ENCODE results near the gene GRM8. TPM values are rescaled to one million over a fixed set of nuclear protein-coding genes. Genes with fewer than 3 reads are reported as not detected.

The GRM8 gene
- polyA plus RNA-seq, 1 donor from 2014 or later = 1.5 TPM

DNA sequence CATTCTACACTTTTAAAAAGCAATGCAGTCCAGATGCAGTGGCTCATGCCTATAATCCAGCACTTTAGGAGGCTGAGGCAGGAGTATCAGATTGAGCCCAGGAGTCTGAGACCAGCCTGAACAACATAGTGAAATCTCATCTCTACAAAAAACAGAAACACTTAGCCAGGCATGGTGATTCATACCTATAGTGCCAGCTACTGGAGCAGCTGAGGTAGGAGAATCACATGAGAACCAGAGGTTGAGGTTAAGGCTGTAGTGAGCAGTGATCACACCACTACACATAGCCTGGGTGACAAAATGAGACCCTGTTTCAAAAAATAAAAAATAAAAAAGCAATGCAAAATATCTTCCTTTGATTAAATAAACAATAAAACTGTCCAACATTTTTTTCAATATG is 205.2 kb downstream of the GRM8 start:
- Histone ChIP-seq H2AFZ (ENCODE audit: low read depth, low read length) (no peak overlapping the region), H3K4me2 (ENCODE audit: low read length) (no peak overlapping the region), H4K20me1 (ENCODE audit: insufficient read depth) (no peaks in the 10 kb centered on the region), H3K9me3 (ENCODE audit: low read length) (no peaks in the 10 kb centered on the region), H3K27ac (ENCODE audit: low read length) (no peak overlapping the region), H3K36me3 (ENCODE audit: insufficient read depth, low read length) (no peaks in the 10 kb centered on the region), H3K4me3 (ENCODE audit: low read length) (no peak overlapping the region), H3F3A (ENCODE audit: insufficient read depth, low read length, poor library complexity, severe bottlenecking) (no peaks in the 10 kb centered on the region), H3K27me3 (ENCODE audit: insufficient read depth, low read depth, low read length) (no peaks in the 10 kb centered on the region), H3K9me2 (ENCODE audit: insufficient read depth, low read length) (no peaks in the 10 kb centered on the region), H3K9ac (ENCODE audit: low read length) (no peak overlapping the region), H3K79me2 (replicated peaks; ENCODE audit: insufficient read depth, low read length) (no peaks in the 10 kb centered on the region)
- TF ChIP-seq RAD21 (conservative IDR thresholded peaks at IDR 0.05) (no peak), REST (IDR thresholded peaks at IDR 0.05; ENCODE audit: borderline replicate concordance) (no peak), SMC3 (conservative IDR thresholded peaks at IDR 0.05; ENCODE audit: poor library complexity) (no peak), POLR2AphosphoS5 (IDR thresholded peaks at IDR 0.05) (no peak), EP300 (conservative IDR thresholded peaks at IDR 0.05; ENCODE audit: poor library complexity, severe bottlenecking) (no peak)

DNA sequence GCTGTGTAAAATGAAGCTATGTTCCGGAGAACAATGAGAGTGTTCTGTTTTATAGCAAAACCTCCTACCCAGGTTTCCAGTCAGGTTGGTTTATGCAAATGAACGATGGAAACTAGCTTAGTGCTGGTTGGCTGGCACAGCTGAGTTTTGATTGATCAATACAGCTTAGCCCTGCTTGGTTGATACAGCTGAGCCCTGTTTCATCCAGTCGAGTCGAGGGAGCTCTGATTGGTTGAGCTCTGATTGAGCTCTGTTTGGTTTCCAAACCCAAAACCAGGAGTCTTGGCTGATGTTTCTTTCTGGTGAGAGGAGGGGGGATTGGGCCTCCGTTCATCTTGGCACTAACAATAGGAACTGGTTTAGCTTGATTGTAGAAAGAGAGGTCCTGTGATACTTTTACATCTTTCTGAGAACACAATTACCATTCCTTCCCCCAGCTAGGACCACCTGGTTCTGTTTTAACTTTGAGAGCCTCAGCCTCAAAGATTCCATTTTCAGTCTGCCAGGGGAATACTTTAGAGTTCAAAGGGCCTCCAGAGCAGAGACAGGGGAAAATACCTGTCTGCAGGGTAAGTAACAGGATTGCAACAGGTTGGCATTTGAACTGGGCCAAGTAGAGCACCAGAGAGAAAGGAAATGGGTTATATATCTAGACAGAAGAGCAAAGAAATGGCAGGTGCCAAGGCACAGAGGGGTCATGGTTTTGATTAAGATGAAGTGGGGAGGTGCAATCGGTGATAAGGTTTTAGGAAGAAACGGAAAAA is 210.9 kb downstream of the GRM8 start:
- no peaks in the 10 kb centered on the region for H3K9me2 ChIP-seq (ENCODE audit: insufficient read depth, low read length)
- TF ChIP-seq MXI1 (conservative IDR thresholded peaks at IDR 0.05; ENCODE audit: poor library complexity, severe bottlenecking) (no peak), POLR2AphosphoS5 (IDR thresholded peaks at IDR 0.05) (no peak), REST (IDR thresholded peaks at IDR 0.05; ENCODE audit: borderline replicate concordance) (no peak), CTCF (IDR thresholded peaks at IDR 0.05; ENCODE audit: poor library complexity, severe bottlenecking) (no peak), TAF1 (IDR thresholded peaks at IDR 0.05; ENCODE audit: low read depth) (no peak), SMC3 (conservative IDR thresholded peaks at IDR 0.05; ENCODE audit: poor library complexity) (no peak)
- no peaks in the 10 kb centered on the region for H3F3A ChIP-seq (ENCODE audit: insufficient read depth, low read length, poor library complexity, severe bottlenecking)
- H4K20me1 ChIP-seq (ENCODE audit: insufficient read depth) = no peaks in the 10 kb centered on the region
- no peaks in the 10 kb centered on the region for H3K36me3 ChIP-seq (ENCODE audit: insufficient read depth, low read length)
- no peak overlapping the region for H3K4me2 ChIP-seq (ENCODE audit: low read length)
- no peak overlapping the region for H3K9ac ChIP-seq (ENCODE audit: low read length)
- no peak overlapping the region for H3K27ac ChIP-seq (ENCODE audit: low read length)
- H3K27me3 ChIP-seq (ENCODE audit: insufficient read depth, low read depth, low read length) = no peaks in the 10 kb centered on the region
- H3K4me3 ChIP-seq (ENCODE audit: low read length) = no peak overlapping the region
- no peak overlapping the region for H2AFZ ChIP-seq (ENCODE audit: low read depth, low read length)
- no peaks in the 10 kb centered on the region for H3K79me2 ChIP-seq (replicated peaks; ENCODE audit: insufficient read depth, low read length)
- no peaks in the 10 kb centered on the region for H3K9me3 ChIP-seq (ENCODE audit: low read length)

All from neural cell (in vitro differentiated cells).